Stimulated activated naive B cell treated with anti-CD40 and anti-IgM and Interleukin-4, amounts not matched to agents 10 μg/mL and 1 μg/mL and 100 μg/mL, for 72 hours (primary cell): ENCODE results near the gene BMPER.

Experiments
- ATAC-seq, 2 donors: fragments of 150-1000 bp; cut with Tn5 transposase; replicated peaks; 2 replicates each; pipeline ENCODE4 v1.10.0; 2021; ENCODE audit warnings: moderate library complexity in 1 of 2
- DNase-seq: peaks from one replicate; pipeline ENCODE4 v3.0.0; 2021
- H3K27ac Mint-ChIP-seq: one replicate; pipeline ENCODE4 v1.8.0; 2022; ENCODE audit warnings: mild to moderate bottlenecking, mixed read lengths
- H3K27me3 Mint-ChIP-seq, 2 donors: one replicate each; pipeline ENCODE4 v1.8.0; 2022; ENCODE audit warnings: mixed read lengths in 2 of 2
- H3K36me3 Mint-ChIP-seq, 2 donors: one replicate each; pipeline ENCODE4 v1.8.0; 2022; ENCODE audit warnings: mixed read lengths in 2 of 2, mild to moderate bottlenecking in 1 of 2
- H3K4me1 Mint-ChIP-seq, 2 donors: one replicate each; pipeline ENCODE4 v1.8.0; 2022; ENCODE audit warnings: mixed read lengths in 2 of 2, mild to moderate bottlenecking in 1 of 2
- H3K4me3 Mint-ChIP-seq, 2 donors: one replicate each; pipeline ENCODE4 v1.8.0; 2022; ENCODE audit warnings: mild to moderate bottlenecking in 2 of 2, mixed read lengths in 2 of 2, moderate library complexity in 1 of 2
- H3K9me3 Mint-ChIP-seq, 2 donors: one replicate each; pipeline ENCODE4 v1.8.0; 2022; ENCODE audit warnings: mixed read lengths in 2 of 2, mild to moderate bottlenecking in 1 of 2

Gene BMPER

GRCh38 chr7:34130558-34131295 is 225.4 kb downstream of the BMPER start:
- no peaks in the 10 kb centered on the region for H3K4me1 Mint-ChIP-seq
- H3K27me3 Mint-ChIP-seq: no peaks in the 10 kb centered on the region
- H3K9me3 Mint-ChIP-seq: peaks cover 6 to 9% of the 10 kb centered on the region in 2 donors
- H3K4me3 Mint-ChIP-seq: no peak overlapping the region
- H3K27ac Mint-ChIP-seq: no peak overlapping the region
- no peak for ATAC-seq
- no peaks in the 10 kb centered on the region for H3K36me3 Mint-ChIP-seq
- DNase-seq: no peak

DNA sequence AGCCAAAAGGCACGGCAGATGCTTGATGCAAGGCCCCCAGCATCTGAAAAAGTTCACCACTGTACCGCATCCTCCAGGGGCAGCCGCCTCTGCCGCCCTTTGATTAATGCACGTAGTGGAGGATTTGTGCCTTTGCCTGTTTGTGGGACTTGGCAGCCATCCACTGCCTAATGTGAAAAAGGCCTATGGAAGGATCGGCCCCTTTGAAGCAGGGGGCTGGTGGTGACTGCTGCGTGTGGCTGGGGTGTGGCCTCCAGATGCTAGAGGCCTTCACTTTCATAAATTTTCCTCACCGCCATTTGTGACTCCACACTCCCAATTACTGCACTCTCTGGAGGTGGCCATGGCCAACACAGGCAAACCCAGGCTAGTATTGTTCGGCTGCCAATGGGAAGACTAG is 226.0 kb downstream of the BMPER start:
- Mint-ChIP-seq H3K4me3 (no peak overlapping the region), H3K36me3 (no peaks in the 10 kb centered on the region), H3K27me3 (no peaks in the 10 kb centered on the region), H3K9me3 (peaks cover 2 to 5% of the 10 kb centered on the region in 2 donors), H3K4me1 (no peaks in the 10 kb centered on the region), H3K27ac (no peak overlapping the region)
- no peak for DNase-seq
- ATAC-seq: no peak

GRCh38 chr7:34133356-34133982 is 228.1 kb downstream of the BMPER start:
- Mint-ChIP-seq H3K9me3 (no peaks in the 10 kb centered on the region), H3K27me3 (no peaks in the 10 kb centered on the region), H3K27ac (no peak overlapping the region), H3K4me3 (no peak overlapping the region), H3K36me3 (no peaks in the 10 kb centered on the region), H3K4me1 (no peaks in the 10 kb centered on the region)
- ATAC-seq (no peak), DNase-seq (no peak)

- Mint-ChIP-seq H3K9me3 (no peaks in the 10 kb centered on the region), H3K27ac (no peak overlapping the region), H3K36me3 (no peaks in the 10 kb centered on the region), H3K27me3 (no peaks in the 10 kb centered on the region), H3K4me1 (no peaks in the 10 kb centered on the region), H3K4me3 (no peak overlapping the region)
- ATAC-seq (no peak), DNase-seq (no peak)
These were observed 228.8 kb downstream of the BMPER start for GRCh38 chr7:34133983-34134782.

GRCh38 chr7:34135924-34136323 is 230.6 kb downstream of the BMPER start:
- ATAC-seq (no peak), DNase-seq (no peak)
- Mint-ChIP-seq H3K27ac (no peak overlapping the region), H3K27me3 (no peaks in the 10 kb centered on the region), H3K4me3 (no peak overlapping the region), H3K9me3 (peaks cover 2 to 3% of the 10 kb centered on the region in 2 donors), H3K4me1 (no peaks in the 10 kb centered on the region), H3K36me3 (no peaks in the 10 kb centered on the region)

GRCh38 chr7:34136698-34137097 is 231.4 kb downstream of the BMPER start:
- H3K27me3 Mint-ChIP-seq: no peaks in the 10 kb centered on the region
- no peaks in the 10 kb centered on the region for H3K36me3 Mint-ChIP-seq
- H3K4me1 Mint-ChIP-seq: no peaks in the 10 kb centered on the region
- H3K27ac Mint-ChIP-seq: no peak overlapping the region
- no peak for DNase-seq
- ATAC-seq: no peak
- H3K4me3 Mint-ChIP-seq: no peak overlapping the region
- H3K9me3 Mint-ChIP-seq: peaks cover 3% of the 10 kb centered on the region in 2 donors

DNA sequence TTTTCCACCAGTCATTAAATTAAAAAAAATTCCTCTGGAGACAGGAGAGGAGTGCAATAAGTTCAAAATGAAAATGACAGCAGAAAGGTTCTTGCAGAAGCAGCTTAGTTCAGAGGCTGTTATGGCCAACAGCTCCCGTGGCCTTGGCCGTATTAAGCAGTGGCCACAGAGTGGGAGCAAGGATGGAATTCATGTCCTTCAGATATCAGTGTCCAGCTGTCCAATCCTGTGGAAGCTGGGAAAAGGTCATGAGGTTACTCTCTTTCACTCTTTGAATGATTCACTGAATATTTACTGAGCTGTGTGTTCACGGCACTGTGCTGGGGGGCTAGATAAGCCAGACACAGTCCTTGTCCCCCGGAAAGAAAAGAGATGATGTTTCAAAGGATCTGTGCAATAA is 231.8 kb downstream of the BMPER start:
- Mint-ChIP-seq H3K27me3 (no peaks in the 10 kb centered on the region), H3K27ac (no peak overlapping the region), H3K36me3 (no peaks in the 10 kb centered on the region), H3K9me3 (peaks cover 3% of the 10 kb centered on the region in 2 donors), H3K4me3 (no peak overlapping the region), H3K4me1 (no peaks in the 10 kb centered on the region)
- DNase-seq (no peak), ATAC-seq (no peak)

DNA sequence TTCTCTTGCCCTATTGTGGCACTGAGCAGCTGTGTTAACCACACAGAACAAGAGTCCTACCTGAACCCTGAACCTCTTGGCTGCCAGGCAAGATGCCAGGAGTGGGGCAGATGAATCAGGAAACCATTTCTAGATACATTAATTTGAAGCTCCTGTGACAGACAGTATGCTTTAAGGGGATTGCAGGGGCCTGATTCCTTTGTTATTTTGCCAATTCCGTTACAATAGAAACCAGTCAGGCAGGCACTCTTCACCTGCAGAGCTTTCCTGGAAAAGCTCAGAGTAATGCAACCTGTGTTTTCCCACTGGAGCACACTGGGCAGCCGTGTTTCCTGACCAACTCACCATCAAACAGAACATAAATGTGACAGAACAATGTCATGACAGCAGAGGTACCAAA is 233.1 kb downstream of the BMPER start:
- Mint-ChIP-seq H3K27me3 (no peaks in the 10 kb centered on the region), H3K36me3 (no peaks in the 10 kb centered on the region), H3K9me3 (peaks cover 3% of the 10 kb centered on the region in 2 donors), H3K27ac (no peak overlapping the region), H3K4me1 (no peaks in the 10 kb centered on the region), H3K4me3 (no peak overlapping the region)
- ATAC-seq (no peak), DNase-seq (no peak)

- H3K4me1 Mint-ChIP-seq: no peaks in the 10 kb centered on the region
- ATAC-seq (no peak), DNase-seq (no peak)
- no peaks in the 10 kb centered on the region for H3K27me3 Mint-ChIP-seq
- H3K27ac Mint-ChIP-seq: no peak overlapping the region
- no peaks in the 10 kb centered on the region for H3K36me3 Mint-ChIP-seq
- peaks cover 3 to 6% of the 10 kb centered on the region in 2 donors for H3K9me3 Mint-ChIP-seq
- no peak overlapping the region for H3K4me3 Mint-ChIP-seq
These were observed 233.7 kb downstream of the BMPER start for GRCh38 chr7:34139086-34139485.

DNA sequence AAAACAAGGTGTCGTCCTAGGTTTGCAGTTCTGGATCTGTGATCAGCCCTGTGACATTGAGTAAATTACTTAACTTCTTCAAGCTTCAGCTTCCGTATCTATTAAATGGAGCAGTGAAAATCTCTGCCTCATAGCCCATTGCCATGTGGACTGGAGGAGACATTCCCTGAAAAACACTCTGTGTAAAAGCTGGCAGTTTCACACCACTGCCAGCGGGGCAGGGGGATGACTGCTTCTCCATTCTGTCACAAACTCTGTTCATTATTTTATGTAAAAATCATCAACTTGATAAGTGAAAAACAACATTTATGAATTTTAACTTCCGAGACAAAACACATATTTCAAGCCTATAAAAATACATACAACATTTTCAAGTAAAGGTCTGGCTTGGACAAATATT is 234.7 kb downstream of the BMPER start:
- peaks cover 3 to 6% of the 10 kb centered on the region in 2 donors for H3K9me3 Mint-ChIP-seq
- no peak overlapping the region for H3K27ac Mint-ChIP-seq
- no peaks in the 10 kb centered on the region for H3K27me3 Mint-ChIP-seq
- DNase-seq: no peak
- H3K4me1 Mint-ChIP-seq: no peaks in the 10 kb centered on the region
- no peak overlapping the region for H3K4me3 Mint-ChIP-seq
- ATAC-seq: no peak
- no peaks in the 10 kb centered on the region for H3K36me3 Mint-ChIP-seq

GRCh38 chr7:34143402-34143801 is 238.1 kb downstream of the BMPER start:
- H3K27ac Mint-ChIP-seq: no peak overlapping the region
- H3K4me1 Mint-ChIP-seq: no peaks in the 10 kb centered on the region
- ATAC-seq (no peak), DNase-seq (no peak)
- no peaks in the 10 kb centered on the region for H3K36me3 Mint-ChIP-seq
- H3K9me3 Mint-ChIP-seq: peaks cover 3 to 6% of the 10 kb centered on the region in 2 donors
- no peaks in the 10 kb centered on the region for H3K27me3 Mint-ChIP-seq
- no peak overlapping the region for H3K4me3 Mint-ChIP-seq

DNA sequence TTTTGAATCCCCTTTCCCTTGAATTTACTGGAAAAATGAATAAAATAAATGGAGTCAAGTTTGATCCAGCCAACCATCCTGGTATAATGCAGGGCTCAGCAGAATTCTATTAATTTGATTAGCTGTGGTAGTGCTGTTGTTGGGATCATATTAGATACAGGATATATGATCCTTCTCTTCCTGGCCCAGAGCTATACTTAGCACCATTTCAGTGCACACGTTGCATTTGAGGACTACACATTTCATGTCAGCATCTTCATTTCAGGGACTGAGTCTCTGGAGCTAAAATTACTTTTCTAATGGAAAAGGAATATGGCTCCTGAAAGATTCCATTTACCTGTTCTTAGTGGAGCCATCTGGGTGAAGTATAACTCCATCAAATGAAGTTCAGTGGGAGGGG is 240.3 kb downstream of the BMPER start:
- no peak overlapping the region for H3K27ac Mint-ChIP-seq
- no peak overlapping the region for H3K4me3 Mint-ChIP-seq

DNA sequence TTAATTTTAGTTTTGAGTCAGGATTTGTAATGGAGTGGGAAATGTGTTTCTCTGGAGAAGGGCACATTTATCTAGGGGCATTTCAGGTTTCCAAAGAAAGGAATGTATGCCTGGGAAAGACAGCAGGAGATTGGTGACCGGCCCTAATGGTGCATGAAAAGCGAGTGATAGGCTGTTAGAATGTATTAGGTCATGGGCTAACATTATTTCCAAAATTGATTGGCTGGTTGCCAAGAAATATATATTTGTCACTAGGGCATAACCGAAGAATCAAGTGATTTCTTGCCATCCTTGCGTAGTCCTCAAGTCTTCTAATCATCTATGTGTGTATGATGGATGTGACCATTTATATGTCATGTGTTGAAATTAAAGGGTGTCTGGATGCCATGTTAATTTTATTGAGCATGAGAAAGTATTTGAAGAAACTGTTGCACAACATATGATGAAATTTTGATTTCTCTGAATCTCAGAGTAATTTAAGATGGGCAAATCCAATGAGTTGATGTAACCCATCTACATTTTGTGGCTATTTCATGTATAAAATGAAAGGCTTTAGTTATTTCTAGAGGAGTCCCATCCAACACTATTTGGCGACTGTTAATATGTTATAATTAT is 248.4 kb downstream of the BMPER start:
- Mint-ChIP-seq H3K4me3 (no peak overlapping the region), H3K4me1 (no peaks in the 10 kb centered on the region), H3K9me3 (peaks cover 0 to 1% of the 10 kb centered on the region in 2 donors), H3K27me3 (no peaks in the 10 kb centered on the region), H3K27ac (no peak overlapping the region), H3K36me3 (no peaks in the 10 kb centered on the region)
- no peak for ATAC-seq
- DNase-seq: no peak

More for the DNA sequence above, 240.3 kb downstream of the BMPER start:
- no peaks in the 10 kb centered on the region for H3K36me3 Mint-ChIP-seq
- DNase-seq (no peak), ATAC-seq (no peak)
- H3K4me1 Mint-ChIP-seq: no peaks in the 10 kb centered on the region
- H3K9me3 Mint-ChIP-seq: peaks cover 3 to 6% of the 10 kb centered on the region in 2 donors
- H3K27me3 Mint-ChIP-seq: no peaks in the 10 kb centered on the region

- ATAC-seq (no peak), DNase-seq (no peak)
- H3K27me3 Mint-ChIP-seq: no peaks in the 10 kb centered on the region
- no peak overlapping the region for H3K4me3 Mint-ChIP-seq
- H3K4me1 Mint-ChIP-seq: no peaks in the 10 kb centered on the region
- peaks cover 0 to 1% of the 10 kb centered on the region in 2 donors for H3K9me3 Mint-ChIP-seq
- no peaks in the 10 kb centered on the region for H3K36me3 Mint-ChIP-seq
- H3K27ac Mint-ChIP-seq: no peak overlapping the region
These were observed 250.0 kb downstream of the BMPER start for GRCh38 chr7:34155220-34155908.
